HCT116 (cell line): ENCODE measurements around the gene F13A1. TPM values are rescaled to one million over a fixed set of nuclear protein-coding genes. Genes with fewer than 3 reads are reported as not detected.

Experiments used
- ATAC-seq: fragments of 200-7000 bp; cut with Tn5 transposase; 2 replicates; pipeline ENCODE4 v1.9.1; 2020; ENCODE audit warnings: mild to moderate bottlenecking, moderate library complexity
- BruUV-seq: library from RNA; stranded (reverse); fragments of 400-500 nt; replicated peaks from 2 replicates; lab custom pipeline; 2021; lab: Mats Ljungman, UMichigan
- CTCF ChIA-PET: fragments of 300-600 bp; sonication (Branson Sonifier 250); formaldehyde crosslinking; loops from one replicate; lab custom pipeline; 2021; ENCODE audit warnings: antibody characterized with exemption; lab: Charles Lee
- POLR2A ChIA-PET: fragments of 300-600, 350-600 bp; sonication (Branson Sonifier 250); formaldehyde crosslinking; loops from one replicate; lab custom pipeline; 2021; ENCODE audit warnings: antibody characterized with exemption; lab: Charles Lee
- RAD21 ChIA-PET, 2 experiments: fragments of 300-600 bp; sonication (Branson Sonifier 250); formaldehyde crosslinking; loops; one replicate each; lab custom pipeline; 2023; ENCODE audit warnings: low total read pairs in 2 of 2; ENCODE audit not compliant: uncharacterized antibody in 2 of 2, unreplicated experiment in 2 of 2, low non-redundant PET in 1 of 2; lab: Charles Lee
- DNase-seq: peaks from one replicate; pipeline ENCODE4 v3.0.0-alpha.2; 2010; ENCODE audit warnings: low read depth, low spot score
- H2AFZ ChIP-seq: fragments of 200-600 bp; shearing (Covaris generic), sonication (generic); 2 replicates; pipeline ENCODE4 v1.6.1; 2017; ENCODE audit warnings: low read depth, mixed run types, mixed read lengths, antibody characterized with exemption, low read length; ENCODE audit not compliant: poor library complexity, severe bottlenecking
- H3K27ac ChIP-seq: 2 replicates; pipeline ENCODE4 v1.5.1; 2012; ENCODE audit warnings: low read depth, low read length
- H3K27me3 ChIP-seq: fragments of 200-600 bp; sonication (generic); 2 replicates; pipeline ENCODE4 v1.6.1; 2016; ENCODE audit warnings: mixed run types, low read length, mixed read lengths; ENCODE audit not compliant: insufficient read depth
- H3K36me3 ChIP-seq, 2 experiments: fragments of 200-500 bp in 1 of 2; fragments of 200-600 bp in 1 of 2; sonication (Bioruptor generic) in 1 of 2; sonication (generic) in 1 of 2; 2 replicates each; pipeline versions ENCODE4 v1.5.1 to v1.6.1; 2014 to 2016; ENCODE audit warnings: low read length in 2 of 2, inconsistent platforms in 1 of 2, mixed read lengths in 1 of 2, mixed run types in 1 of 2; ENCODE audit not compliant: insufficient read depth in 2 of 2, control insufficient read depth in 1 of 2
- H3K4me1 ChIP-seq, 2 experiments: fragments of 200-600 bp in 1 of 2; sonication (generic) in 1 of 2; 2 replicates each; pipeline versions ENCODE4 v1.5.1 to v1.6.1; 2012 to 2017; ENCODE audit warnings: low read length in 2 of 2, inconsistent platforms in 1 of 2, mild to moderate bottlenecking in 1 of 2, mixed read lengths in 1 of 2, mixed run types in 1 of 2, moderate library complexity in 1 of 2; ENCODE audit not compliant: insufficient read depth in 2 of 2, control insufficient read depth in 1 of 2
- H3K4me2 ChIP-seq: fragments of 200-600 bp; sonication (generic); 2 replicates; pipeline ENCODE4 v1.6.1; 2017; ENCODE audit warnings: mixed run types, low read length, mixed read lengths
- H3K4me3 ChIP-seq, 2 experiments: fragments of 200-600 bp in 1 of 2; sonication (generic) in 1 of 2; replicated peaks in 1 of 2; 2 replicates each; pipeline ENCODE4 v1.5.1; 2011 to 2016; ENCODE audit warnings: low read length in 2 of 2, control low read depth in 1 of 2, low read depth in 1 of 2, mild to moderate bottlenecking in 1 of 2, mixed read lengths in 1 of 2, mixed run types in 1 of 2
- H3K79me2 ChIP-seq: fragments of 200-600 bp; sonication (generic); 2 replicates; pipeline ENCODE4 v1.6.1; 2017; ENCODE audit warnings: mild to moderate bottlenecking, mixed run types, low read length, moderate library complexity, mixed read lengths; ENCODE audit not compliant: insufficient read depth
- H3K9ac ChIP-seq: fragments of 200-600 bp; sonication (generic); 2 replicates; pipeline ENCODE4 v1.6.1; 2016; ENCODE audit warnings: low read length, mixed read lengths
- H3K9me2 ChIP-seq: fragments of 200-600 bp; sonication (generic), shearing (Covaris generic); 2 replicates; pipeline ENCODE4 v1.6.1; 2017; ENCODE audit warnings: mixed run types, mild to moderate bottlenecking, moderate library complexity; ENCODE audit not compliant: insufficient read depth
- H3K9me3 ChIP-seq, 2 experiments: fragments of 200-500 bp in 1 of 2; fragments of 200-600 bp in 1 of 2; sonication (Bioruptor generic) in 1 of 2; sonication (generic) in 1 of 2; 2 replicates each; pipeline ENCODE4 v1.6.1; 2014 to 2017; ENCODE audit warnings: low read length in 2 of 2, mixed read lengths in 2 of 2, inconsistent platforms in 1 of 2, low read depth in 1 of 2, mild to moderate bottlenecking in 1 of 2, mixed run types in 1 of 2, moderate library complexity in 1 of 2; ENCODE audit not compliant: control insufficient read depth in 1 of 2, insufficient read depth in 1 of 2
- H4K20me1 ChIP-seq: fragments of 200-600 bp; sonication (generic), shearing (Covaris generic); 2 replicates; pipeline ENCODE4 v1.6.1; 2017; ENCODE audit warnings: mixed run types, mild to moderate bottlenecking, moderate library complexity; ENCODE audit not compliant: insufficient read depth
- CEBPB ChIP-seq: IDR thresholded peaks from 2 replicates; pipeline ENCODE4 v1.6.1; 2012; ENCODE audit warnings: low read depth
- EGR1 ChIP-seq: IDR thresholded peaks from 2 replicates; pipeline ENCODE4 v1.6.1; 2012; ENCODE audit warnings: low read depth
- EZH2 ChIP-seq: fragments of 200-600 bp; sonication (generic); IDR thresholded peaks from 2 replicates; pipeline ENCODE4 v1.6.1; 2017; ENCODE audit warnings: antibody characterized with exemption, mixed run types
- EZH2phosphoT487 ChIP-seq: fragments of 200-600 bp; IDR thresholded peaks from 2 replicates; pipeline ENCODE4 v1.6.1; 2018; ENCODE audit warnings: antibody characterized with exemption, borderline replicate concordance
- FOSL1 ChIP-seq: IDR thresholded peaks from 2 replicates; pipeline ENCODE4 v1.6.1; 2012; ENCODE audit warnings: low read depth
- JUND ChIP-seq: IDR thresholded peaks from 2 replicates; pipeline ENCODE4 v1.6.1; 2012
- POLR2AphosphoS5 ChIP-seq: IDR thresholded peaks from 2 replicates; pipeline ENCODE4 v1.6.1; 2011; ENCODE audit warnings: mild to moderate bottlenecking, low read depth, low read length, moderate library complexity
- SIN3A ChIP-seq: IDR thresholded peaks from 2 replicates; pipeline ENCODE4 v1.6.1; 2012; ENCODE audit warnings: low read depth
- SP1 ChIP-seq: IDR thresholded peaks from 2 replicates; pipeline ENCODE4 v1.6.1; 2012; ENCODE audit warnings: low read depth
- SRF ChIP-seq: IDR thresholded peaks from 2 replicates; pipeline ENCODE4 v1.6.1; 2012; ENCODE audit warnings: low read depth
- TCF7L2 ChIP-seq: IDR thresholded peaks from 2 replicates; pipeline ENCODE4 v1.7.0; 2011; ENCODE audit warnings: borderline replicate concordance, inconsistent platforms; ENCODE audit not compliant: insufficient read depth, insufficient read length; ENCODE audit errors: extremely low read depth
- YY1 ChIP-seq: IDR thresholded peaks from 2 replicates; pipeline ENCODE4 v1.6.1; 2011; ENCODE audit warnings: low read length, low read depth, moderate library complexity, mild to moderate bottlenecking; ENCODE audit not compliant: insufficient replicate concordance; ENCODE audit errors: extremely low read depth
- ZFX ChIP-seq: fragments of 450-650 bp; IDR thresholded peaks from 2 replicates; pipeline ENCODE4 v1.6.1; 2017
- intact Hi-C: fragments of 100-400 bp; cut with micrococcal nuclease; formaldehyde crosslinking; loops from 2 replicates; pipeline ENCODE4 v1.10.0; 2022
- total RNA-seq: library from RNA; stranded (reverse); gene quantifications from one replicate; pipeline ENCODE4 v1.2.1, GENCODE V29; 2021; ENCODE audit not compliant: unreplicated experiment
- TF ChIP-seq, protein P1 (sequence below): IDR thresholded peaks from 2 replicates; pipeline ENCODE4 v1.6.1; 2012
- TF ChIP-seq, protein P2 (sequence below): IDR thresholded peaks from 2 replicates; pipeline ENCODE4 v1.6.1; 2012
- TF ChIP-seq, protein P3 (sequence below): IDR thresholded peaks from 2 replicates; pipeline ENCODE4 v1.6.1; 2012; ENCODE audit warnings: low read depth

The F13A1 gene
- total RNA-seq, 1 experiment from 2014 or later, result 0.34 TPM

DNA sequence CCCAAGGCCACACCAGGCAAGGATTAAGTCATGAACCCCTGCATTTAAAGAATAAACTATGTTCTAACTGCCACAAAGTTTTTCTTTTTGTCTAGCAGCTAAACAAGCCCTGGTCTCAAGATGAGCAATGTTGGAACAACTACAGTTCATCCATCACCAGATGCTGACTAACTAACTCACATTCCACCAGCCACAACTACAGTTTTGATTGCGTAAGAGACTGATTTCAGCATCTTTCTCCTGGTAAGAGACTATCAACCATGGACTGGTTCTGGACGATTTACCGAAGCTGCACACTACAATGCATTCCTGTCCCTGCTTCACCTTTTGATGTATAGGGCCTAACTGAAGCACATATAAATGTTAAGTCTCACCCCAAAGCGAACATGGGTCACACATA lies 43.0 kb downstream of the F13A1 start:
- H3K4me2 ChIP-seq, result no peak overlapping the region
- ChIA-PET RAD21 (no interaction called here), POLR2A (no interaction called here), CTCF (no interaction called here)
- ATAC-seq (no peak), DNase-seq (no peak)
- no peaks in the 10 kb centered on the region for H3K36me3 ChIP-seq
- no peak overlapping the region for H3K4me3 ChIP-seq
- no peak overlapping the region for H3K9ac ChIP-seq
- no peak overlapping the region for H2AFZ ChIP-seq
- H3K9me2 ChIP-seq, result no peaks in the 10 kb centered on the region
- no peaks in the 10 kb centered on the region for H3K9me3 ChIP-seq
- no TSS peak for BruUV-seq
- intact Hi-C loops, result no loop called here
- no peaks in the 10 kb centered on the region for H4K20me1 ChIP-seq
- no peak overlapping the region for H3K27ac ChIP-seq
- TF ChIP-seq JUND (no peak), EZH2 (no peak), YY1 (no peak), CEBPB (no peak), SRF (no peak)
- TF ChIP-seq, protein P1, sequence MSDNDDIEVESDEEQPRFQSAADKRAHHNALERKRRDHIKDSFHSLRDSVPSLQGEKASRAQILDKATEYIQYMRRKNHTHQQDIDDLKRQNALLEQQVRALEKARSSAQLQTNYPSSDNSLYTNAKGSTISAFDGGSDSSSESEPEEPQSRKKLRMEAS, result no peak
- TF ChIP-seq, protein P2, sequence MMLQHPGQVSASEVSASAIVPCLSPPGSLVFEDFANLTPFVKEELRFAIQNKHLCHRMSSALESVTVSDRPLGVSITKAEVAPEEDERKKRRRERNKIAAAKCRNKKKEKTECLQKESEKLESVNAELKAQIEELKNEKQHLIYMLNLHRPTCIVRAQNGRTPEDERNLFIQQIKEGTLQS, result no peak
- H3K27me3 ChIP-seq, result peaks cover 13% of the 10 kb centered on the region
- no peaks in the 10 kb centered on the region for H3K79me2 ChIP-seq
- no peaks in the 10 kb centered on the region for H3K4me1 ChIP-seq

DNA sequence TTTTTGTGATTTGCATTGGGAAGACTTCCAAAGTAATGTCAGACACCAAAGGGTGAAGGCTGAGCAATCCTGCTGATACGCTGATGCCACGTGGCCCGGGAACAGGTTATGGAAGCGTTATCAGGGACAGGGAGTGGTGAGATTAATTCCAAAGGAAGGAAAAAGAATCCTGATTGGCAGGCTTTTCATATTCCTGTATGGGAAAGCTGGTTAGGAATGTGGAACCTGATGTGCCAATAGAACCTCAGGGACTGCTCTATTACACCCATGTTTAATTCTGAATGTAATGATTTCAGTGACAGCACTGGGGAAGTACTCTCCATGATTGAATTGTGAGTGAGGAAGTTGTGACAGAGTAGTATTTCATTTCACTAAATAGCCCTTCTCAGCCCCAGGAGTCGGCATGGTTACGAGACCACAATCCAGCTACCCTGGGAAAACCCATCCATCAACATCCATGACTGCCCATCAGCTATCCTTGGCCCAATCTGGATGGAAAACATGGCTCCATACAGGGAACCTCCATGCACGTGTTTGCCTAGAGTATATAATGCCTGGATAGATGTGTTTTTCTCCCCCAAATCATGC lies 49.4 kb downstream of the F13A1 start:
- H3K27ac ChIP-seq, result no peak overlapping the region
- peaks cover 17% of the 10 kb centered on the region; the same call in 1 of the 2 replicates for H3K27me3 ChIP-seq
- ChIA-PET CTCF (no interaction called here), POLR2A (no interaction called here), RAD21 (interaction anchor here in 1 of 2 experiments (0.6 kb wide), 1 partner anchor 798 kb away, joined by 3 read pairs; no protein-coding TSS in a partner anchor)
- no peaks in the 10 kb centered on the region for H3K36me3 ChIP-seq
- intact Hi-C loops, result no loop called here
- H2AFZ ChIP-seq, result no peak overlapping the region
- H3K79me2 ChIP-seq, result no peaks in the 10 kb centered on the region
- no peak overlapping the region for H3K4me3 ChIP-seq
- no peak overlapping the region for H3K4me2 ChIP-seq
- no peaks in the 10 kb centered on the region for H3K9me3 ChIP-seq
- no peaks in the 10 kb centered on the region for H3K4me1 ChIP-seq
- BruUV-seq, result no TSS peak
- H3K9me2 ChIP-seq, result no peaks in the 10 kb centered on the region
- no peak overlapping the region for H3K9ac ChIP-seq
- TF ChIP-seq POLR2AphosphoS5 (no peak), EZH2phosphoT487 (no peak), EZH2 (no peak), SIN3A (no peak), SRF (no peak), CEBPB (no peak), SP1 (no peak), FOSL1 (no peak), ZFX (no peak), EGR1 (no peak), TCF7L2 (no peak), YY1 (no peak)
- TF ChIP-seq, protein P3, sequence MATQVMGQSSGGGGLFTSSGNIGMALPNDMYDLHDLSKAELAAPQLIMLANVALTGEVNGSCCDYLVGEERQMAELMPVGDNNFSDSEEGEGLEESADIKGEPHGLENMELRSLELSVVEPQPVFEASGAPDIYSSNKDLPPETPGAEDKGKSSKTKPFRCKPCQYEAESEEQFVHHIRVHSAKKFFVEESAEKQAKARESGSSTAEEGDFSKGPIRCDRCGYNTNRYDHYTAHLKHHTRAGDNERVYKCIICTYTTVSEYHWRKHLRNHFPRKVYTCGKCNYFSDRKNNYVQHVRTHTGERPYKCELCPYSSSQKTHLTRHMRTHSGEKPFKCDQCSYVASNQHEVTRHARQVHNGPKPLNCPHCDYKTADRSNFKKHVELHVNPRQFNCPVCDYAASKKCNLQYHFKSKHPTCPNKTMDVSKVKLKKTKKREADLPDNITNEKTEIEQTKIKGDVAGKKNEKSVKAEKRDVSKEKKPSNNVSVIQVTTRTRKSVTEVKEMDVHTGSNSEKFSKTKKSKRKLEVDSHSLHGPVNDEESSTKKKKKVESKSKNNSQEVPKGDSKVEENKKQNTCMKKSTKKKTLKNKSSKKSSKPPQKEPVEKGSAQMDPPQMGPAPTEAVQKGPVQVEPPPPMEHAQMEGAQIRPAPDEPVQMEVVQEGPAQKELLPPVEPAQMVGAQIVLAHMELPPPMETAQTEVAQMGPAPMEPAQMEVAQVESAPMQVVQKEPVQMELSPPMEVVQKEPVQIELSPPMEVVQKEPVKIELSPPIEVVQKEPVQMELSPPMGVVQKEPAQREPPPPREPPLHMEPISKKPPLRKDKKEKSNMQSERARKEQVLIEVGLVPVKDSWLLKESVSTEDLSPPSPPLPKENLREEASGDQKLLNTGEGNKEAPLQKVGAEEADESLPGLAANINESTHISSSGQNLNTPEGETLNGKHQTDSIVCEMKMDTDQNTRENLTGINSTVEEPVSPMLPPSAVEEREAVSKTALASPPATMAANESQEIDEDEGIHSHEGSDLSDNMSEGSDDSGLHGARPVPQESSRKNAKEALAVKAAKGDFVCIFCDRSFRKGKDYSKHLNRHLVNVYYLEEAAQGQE, result no peak
- TF ChIP-seq, protein P1, result no peak
- TF ChIP-seq, protein P2, result no peak
- ATAC-seq, result no peak
- no peak for DNase-seq
- no peaks in the 10 kb centered on the region for H4K20me1 ChIP-seq
